Activated naive CD8-positive, alpha-beta T cell treated with anti-CD3 and anti-CD28 coated beads, Interleukin-2, amount 50 U/mL, for 24 hours (primary cell): ENCODE data around the gene TMEM150C.
"Not testable (repeated sequence)": the region's sequence is repeated elsewhere in the genome, so short reads cannot be mapped to it uniquely, and the experiment has no call there.

Experiments
- ATAC-seq: fragments of 150-1000 bp; cut with Tn5 transposase; one replicate; pipeline ENCODE4 v1.10.0; 2021
- DNase-seq: peaks from one replicate; pipeline ENCODE4 v3.0.0; 2021
- H3K27ac Mint-ChIP-seq: one replicate; pipeline ENCODE4 v1.8.0; 2021; ENCODE audit warnings: mild to moderate bottlenecking, mixed read lengths
- H3K27me3 Mint-ChIP-seq: one replicate; pipeline ENCODE4 v1.8.0; 2021; ENCODE audit warnings: mixed read lengths
- H3K36me3 Mint-ChIP-seq: one replicate; pipeline ENCODE4 v1.8.0; 2021; ENCODE audit warnings: low read depth, mixed read lengths
- H3K4me1 Mint-ChIP-seq: one replicate; pipeline ENCODE4 v1.8.0; 2021; ENCODE audit warnings: mixed read lengths
- H3K4me3 Mint-ChIP-seq: one replicate; pipeline ENCODE4 v1.8.0; 2021; ENCODE audit warnings: mild to moderate bottlenecking, moderate library complexity, mixed read lengths
- H3K9me3 Mint-ChIP-seq: one replicate; pipeline ENCODE4 v1.8.0; 2021; ENCODE audit warnings: mixed read lengths

The TMEM150C gene

DNA sequence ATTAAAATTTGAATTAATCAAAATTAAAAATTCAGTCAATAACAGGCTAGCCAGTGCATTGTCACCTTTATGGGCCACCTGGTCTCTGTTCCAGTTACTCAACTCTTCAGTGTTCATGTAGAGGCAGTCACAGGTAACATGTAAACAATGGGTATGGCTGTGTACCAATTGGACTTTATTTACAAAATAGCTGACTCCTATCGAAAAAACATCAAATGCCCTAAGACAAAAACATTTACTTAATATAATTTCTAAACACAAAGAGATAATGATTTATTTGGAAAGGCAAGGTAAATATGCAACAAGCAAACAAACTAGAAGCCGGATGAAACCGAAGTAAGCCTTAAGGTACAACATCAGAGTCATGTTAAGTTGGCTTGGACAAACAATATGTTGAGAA, 8.8 kb downstream of the TMEM150C start:
- peaks cover 11% of the 10 kb centered on the region for H3K27me3 Mint-ChIP-seq
- H3K36me3 Mint-ChIP-seq: no peaks in the 10 kb centered on the region
- no peak for ATAC-seq
- no peaks in the 10 kb centered on the region for H3K4me1 Mint-ChIP-seq
- no peak overlapping the region for H3K27ac Mint-ChIP-seq
- no peaks in the 10 kb centered on the region for H3K9me3 Mint-ChIP-seq
- DNase-seq: no peak
- H3K4me3 Mint-ChIP-seq: no peak overlapping the region

DNA sequence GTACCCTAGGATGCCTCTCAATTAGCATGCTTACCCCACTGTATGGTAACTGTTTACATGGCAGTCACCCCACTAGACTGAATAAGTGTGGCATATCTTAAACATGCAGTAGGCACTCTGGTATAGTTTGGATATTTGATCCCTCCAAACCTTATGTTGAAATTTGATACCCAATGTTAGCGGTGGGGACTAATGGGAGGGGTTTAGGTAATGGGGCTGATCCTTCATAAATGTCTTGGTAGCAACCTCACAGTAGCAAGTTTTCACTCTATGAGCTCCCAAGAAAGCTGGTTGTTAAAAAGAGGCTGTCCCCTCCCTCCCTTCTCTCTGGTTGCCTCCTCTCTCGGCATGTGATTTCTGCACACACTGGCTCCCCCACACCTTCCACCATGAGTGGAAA, 10.1 kb downstream of the TMEM150C start:
- Mint-ChIP-seq H3K4me3 (no peak overlapping the region), H3K9me3 (no peaks in the 10 kb centered on the region), H3K27me3 (peaks cover 13% of the 10 kb centered on the region), H3K27ac (no peak overlapping the region), H3K36me3 (no peaks in the 10 kb centered on the region), H3K4me1 (no peaks in the 10 kb centered on the region)
- ATAC-seq: no peak
- no peak for DNase-seq

DNA sequence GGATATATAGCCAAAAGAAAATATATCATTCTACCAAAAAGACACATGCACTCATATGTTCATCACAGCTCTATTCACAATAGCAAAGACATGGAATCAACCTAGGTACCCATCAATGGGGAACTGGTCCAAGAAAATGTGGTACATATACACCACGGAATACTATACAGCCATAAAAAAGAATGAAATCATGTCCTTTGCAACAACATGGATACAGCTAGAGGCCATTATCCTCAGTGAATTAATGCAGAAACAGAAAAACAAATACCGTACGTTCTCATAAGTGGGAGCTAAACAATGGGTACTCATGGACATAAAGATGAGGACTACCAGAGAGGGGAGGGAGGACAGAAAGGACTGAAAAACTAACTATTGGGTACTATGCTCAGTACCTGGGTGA, 13.9 kb downstream of the TMEM150C start:
- H3K27me3 Mint-ChIP-seq, H3K9me3 Mint-ChIP-seq, H3K4me3 Mint-ChIP-seq, H3K4me1 Mint-ChIP-seq, ATAC-seq, H3K36me3 Mint-ChIP-seq, DNase-seq, H3K27ac Mint-ChIP-seq: not testable (repeated sequence)

DNA sequence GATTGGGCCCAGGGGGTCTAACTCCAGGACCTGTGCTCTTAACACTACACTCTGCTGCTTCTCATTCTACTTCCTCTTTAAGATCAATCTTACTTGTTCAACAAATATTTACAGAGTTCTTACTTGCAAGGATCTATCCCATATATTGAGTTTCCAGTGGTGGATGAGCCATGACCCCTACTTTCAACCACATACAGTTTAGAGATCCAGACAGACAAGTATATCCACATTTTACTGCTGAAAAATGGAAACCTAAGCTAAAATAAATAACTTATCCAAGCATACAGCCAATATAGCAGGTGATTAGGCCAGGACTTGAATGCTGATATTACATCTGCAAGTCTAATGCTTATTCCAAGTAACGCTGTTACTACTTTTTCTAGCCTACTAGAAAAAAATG, 18.7 kb downstream of the TMEM150C start:
- Mint-ChIP-seq H3K9me3 (no peaks in the 10 kb centered on the region), H3K27ac (no peak overlapping the region), H3K36me3 (no peaks in the 10 kb centered on the region), H3K27me3 (peaks cover 10% of the 10 kb centered on the region), H3K4me1 (no peaks in the 10 kb centered on the region), H3K4me3 (no peak overlapping the region)
- DNase-seq: no peak
- ATAC-seq: no peak

DNA sequence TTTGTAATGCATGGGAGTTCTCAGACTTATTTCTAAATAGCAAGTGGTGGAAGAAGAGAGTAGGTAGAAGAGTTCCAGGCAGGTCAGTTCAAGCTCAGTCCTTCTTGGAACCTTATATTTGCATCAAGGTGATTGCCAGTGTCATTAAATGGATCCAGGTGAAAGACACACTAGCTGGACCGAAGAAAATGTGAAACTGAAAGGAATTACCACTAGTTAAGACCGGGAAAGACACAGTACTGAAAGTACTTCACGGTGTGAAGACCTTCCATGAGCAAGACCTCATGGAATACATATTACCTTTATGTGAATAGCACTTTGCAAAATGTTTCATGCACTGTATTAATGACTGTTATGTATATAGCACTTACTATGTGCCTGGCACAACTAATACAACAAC, 19.1 kb downstream of the TMEM150C start:
- Mint-ChIP-seq H3K9me3 (no peaks in the 10 kb centered on the region), H3K27ac (no peak overlapping the region), H3K36me3 (no peaks in the 10 kb centered on the region), H3K4me3 (no peak overlapping the region), H3K27me3 (peaks cover 7% of the 10 kb centered on the region), H3K4me1 (no peaks in the 10 kb centered on the region)
- ATAC-seq: no peak
- no peak for DNase-seq

DNA sequence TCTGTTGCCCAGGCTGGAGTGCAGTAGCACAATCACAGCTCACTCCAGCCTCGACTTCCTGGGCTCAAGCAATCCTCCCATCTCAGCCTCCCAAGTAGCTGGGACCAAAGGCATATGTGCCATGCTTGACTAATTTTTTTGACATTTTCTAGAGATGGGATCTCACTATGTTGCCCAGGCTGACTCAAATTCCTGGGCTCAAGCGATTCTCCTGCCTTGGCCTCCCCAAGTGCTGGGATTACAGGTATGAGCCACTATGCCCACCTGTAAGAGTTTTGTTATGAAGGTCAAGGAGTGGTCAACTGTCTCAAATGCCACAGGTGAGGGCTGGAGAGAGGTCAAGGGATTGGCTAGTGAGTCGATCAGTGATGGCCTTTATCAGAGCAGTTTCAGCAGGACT, 32.5 kb downstream of the TMEM150C start:
- H3K27ac Mint-ChIP-seq: no peak overlapping the region
- no peak for ATAC-seq
- no peak overlapping the region for H3K4me3 Mint-ChIP-seq
- no peaks in the 10 kb centered on the region for H3K9me3 Mint-ChIP-seq
- H3K36me3 Mint-ChIP-seq: no peaks in the 10 kb centered on the region
- H3K4me1 Mint-ChIP-seq: no peaks in the 10 kb centered on the region
- no peak for DNase-seq
- H3K27me3 Mint-ChIP-seq: peaks cover 8% of the 10 kb centered on the region

DNA sequence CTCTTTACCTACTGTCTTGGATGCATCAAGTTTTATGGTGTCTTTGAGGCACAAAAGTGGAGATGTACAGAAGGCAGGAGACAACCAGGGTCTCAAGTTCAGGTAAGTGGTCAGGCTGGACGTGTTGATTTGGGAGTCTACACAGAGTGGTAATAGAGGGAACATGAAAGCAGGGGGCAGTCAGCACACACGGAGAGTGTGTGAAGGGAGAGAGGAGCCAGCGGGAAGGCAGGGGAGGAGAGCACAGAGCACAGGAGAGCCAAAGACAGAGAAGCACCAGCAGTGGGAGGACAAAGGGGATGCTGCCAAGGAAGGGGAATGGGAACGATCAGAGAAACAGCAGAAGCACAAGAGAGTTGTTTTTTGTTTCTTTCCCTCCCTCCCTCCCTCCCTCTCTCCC, 32.9 kb downstream of the TMEM150C start:
- Mint-ChIP-seq H3K27ac (no peak overlapping the region), H3K27me3 (peaks cover 8% of the 10 kb centered on the region), H3K9me3 (no peaks in the 10 kb centered on the region), H3K4me1 (no peaks in the 10 kb centered on the region), H3K4me3 (no peak overlapping the region), H3K36me3 (no peaks in the 10 kb centered on the region)
- DNase-seq (no peak), ATAC-seq (no peak)

DNA sequence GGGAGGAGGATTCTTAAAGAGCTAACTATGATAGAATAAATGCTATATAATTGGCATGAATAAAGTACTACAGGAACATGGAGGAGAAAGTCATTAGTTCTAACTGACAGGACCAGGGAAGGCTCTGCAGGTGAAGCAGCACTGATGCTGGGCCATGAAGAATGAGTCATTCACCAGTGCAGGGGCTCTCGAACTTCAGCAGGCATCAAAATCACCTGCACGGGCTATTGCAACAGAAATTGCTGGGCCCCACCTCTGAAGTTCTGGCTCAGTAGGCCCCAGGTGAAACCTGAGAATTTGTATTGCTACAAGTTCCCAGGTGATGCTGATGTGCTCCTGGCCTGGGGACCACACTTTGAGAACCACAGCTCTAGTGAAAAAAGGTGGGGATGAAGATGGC, 33.7 kb downstream of the TMEM150C start:
- Mint-ChIP-seq H3K27ac (no peak overlapping the region), H3K4me1 (no peaks in the 10 kb centered on the region), H3K9me3 (no peaks in the 10 kb centered on the region), H3K27me3 (peaks cover 8% of the 10 kb centered on the region), H3K4me3 (no peak overlapping the region), H3K36me3 (no peaks in the 10 kb centered on the region)
- DNase-seq (no peak), ATAC-seq (no peak)

DNA sequence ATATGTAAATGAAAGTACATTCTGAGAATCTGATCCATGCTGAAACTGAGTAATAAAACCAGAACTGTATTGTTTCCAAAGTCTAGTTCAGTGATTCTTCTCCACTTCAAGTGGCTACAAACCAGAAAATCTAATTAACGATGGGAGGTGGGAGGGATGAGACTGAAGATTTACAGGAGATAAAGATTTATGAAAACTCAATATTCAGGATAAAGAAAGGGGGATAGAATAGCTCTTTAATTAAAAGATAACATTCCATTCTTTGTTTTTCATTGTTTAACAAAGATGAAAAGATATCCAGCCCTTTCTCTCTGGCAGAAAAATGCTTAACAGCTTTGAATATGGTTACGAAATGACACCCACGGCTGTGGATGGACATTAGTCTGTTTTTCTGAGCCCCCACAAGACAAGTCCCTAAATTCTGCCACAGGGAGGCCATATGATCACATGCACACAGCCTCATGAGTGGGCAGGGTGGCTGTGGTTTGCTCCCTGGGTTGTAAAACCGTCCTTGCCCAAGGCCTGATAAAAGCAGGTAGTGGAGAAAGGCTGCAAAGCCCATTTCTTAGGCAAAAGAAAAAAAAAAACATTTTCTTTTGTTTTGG, 36.4 kb downstream of the TMEM150C start:
- no peaks in the 10 kb centered on the region for H3K36me3 Mint-ChIP-seq
- no peak overlapping the region for H3K4me3 Mint-ChIP-seq
- H3K27me3 Mint-ChIP-seq: peaks cover 4% of the 10 kb centered on the region
- no peak for ATAC-seq
- no peaks in the 10 kb centered on the region for H3K9me3 Mint-ChIP-seq
- no peak for DNase-seq
- H3K27ac Mint-ChIP-seq: no peak overlapping the region
- no peaks in the 10 kb centered on the region for H3K4me1 Mint-ChIP-seq

DNA sequence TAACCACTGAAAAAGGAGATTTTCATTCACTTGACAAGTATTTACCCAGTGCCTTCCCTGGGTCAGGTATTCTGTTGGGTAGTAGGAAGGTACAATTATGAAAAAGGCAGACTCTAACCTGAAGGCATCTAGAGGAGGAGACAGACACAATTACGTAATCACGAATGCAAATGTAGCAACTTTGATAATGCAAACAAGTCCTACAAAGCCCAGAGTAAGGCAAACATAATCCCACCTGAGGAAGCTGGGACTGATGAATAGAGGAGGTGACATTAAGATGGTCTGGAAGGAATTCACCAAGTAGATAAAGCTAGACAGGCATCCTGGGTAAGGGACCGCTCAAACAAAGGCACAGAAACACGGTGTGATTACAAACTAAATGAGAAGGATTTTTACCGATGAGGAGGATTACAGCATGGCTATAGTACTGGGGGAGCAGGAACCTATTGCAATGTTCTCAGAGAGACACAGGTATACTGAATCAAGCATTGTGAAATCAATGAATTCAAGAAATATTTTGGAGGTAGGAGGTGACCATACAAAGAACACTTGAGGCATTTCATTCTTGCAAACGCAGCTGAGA, 37.1 kb downstream of the TMEM150C start:
- Mint-ChIP-seq H3K36me3 (no peaks in the 10 kb centered on the region), H3K27ac (no peak overlapping the region), H3K4me1 (no peaks in the 10 kb centered on the region), H3K27me3 (peaks cover 4% of the 10 kb centered on the region), H3K9me3 (no peaks in the 10 kb centered on the region), H3K4me3 (no peak overlapping the region)
- DNase-seq: no peak
- no peak for ATAC-seq

DNA sequence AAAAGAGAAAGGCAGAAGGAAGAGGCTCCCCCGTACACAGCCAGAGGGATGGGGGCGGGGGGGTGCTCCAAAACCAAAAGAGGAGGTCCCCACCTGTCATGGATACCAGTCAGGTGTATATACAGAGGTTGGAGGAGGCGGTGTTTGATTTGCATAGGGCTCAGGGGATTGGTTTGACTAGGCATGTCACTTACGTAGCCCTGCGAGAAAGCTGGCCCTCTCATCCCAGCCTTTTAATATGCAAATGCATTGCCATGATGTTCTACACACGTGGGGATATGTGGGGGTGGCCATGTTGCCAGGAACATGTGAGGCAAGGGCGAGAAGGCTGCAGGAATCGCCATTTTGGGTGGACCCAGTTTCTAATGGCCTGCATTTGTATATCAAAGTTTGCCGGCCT, 38.6 kb downstream of the TMEM150C start:
- Mint-ChIP-seq H3K27ac (no peak overlapping the region), H3K9me3 (no peaks in the 10 kb centered on the region), H3K27me3 (peaks cover 4% of the 10 kb centered on the region), H3K36me3 (no peaks in the 10 kb centered on the region), H3K4me1 (no peaks in the 10 kb centered on the region), H3K4me3 (no peak overlapping the region)
- DNase-seq: no peak
- no peak for ATAC-seq

DNA sequence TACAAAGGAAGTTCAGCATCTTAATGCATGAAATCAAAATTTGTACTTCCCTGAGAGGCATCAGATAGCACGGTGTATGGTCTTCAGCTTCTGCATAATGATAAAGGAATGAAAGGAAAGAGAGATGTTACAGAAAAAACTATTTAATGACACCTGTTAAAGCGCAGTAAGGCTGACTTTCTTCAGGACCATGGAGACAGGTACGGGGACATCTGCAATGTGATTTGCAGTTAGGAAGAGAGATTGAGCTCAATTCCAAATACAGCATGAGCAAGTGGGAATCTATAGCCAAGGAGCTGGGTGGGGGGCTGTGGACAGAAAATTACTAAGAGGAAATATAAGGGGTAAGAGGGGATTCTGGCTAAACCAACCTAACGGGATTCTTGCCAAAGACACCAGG, 39.3 kb downstream of the TMEM150C start:
- Mint-ChIP-seq H3K4me3 (no peak overlapping the region), H3K4me1 (no peaks in the 10 kb centered on the region), H3K27ac (no peak overlapping the region), H3K36me3 (no peaks in the 10 kb centered on the region), H3K27me3 (no peaks in the 10 kb centered on the region), H3K9me3 (no peaks in the 10 kb centered on the region)
- no peak for ATAC-seq
- no peak for DNase-seq

DNA sequence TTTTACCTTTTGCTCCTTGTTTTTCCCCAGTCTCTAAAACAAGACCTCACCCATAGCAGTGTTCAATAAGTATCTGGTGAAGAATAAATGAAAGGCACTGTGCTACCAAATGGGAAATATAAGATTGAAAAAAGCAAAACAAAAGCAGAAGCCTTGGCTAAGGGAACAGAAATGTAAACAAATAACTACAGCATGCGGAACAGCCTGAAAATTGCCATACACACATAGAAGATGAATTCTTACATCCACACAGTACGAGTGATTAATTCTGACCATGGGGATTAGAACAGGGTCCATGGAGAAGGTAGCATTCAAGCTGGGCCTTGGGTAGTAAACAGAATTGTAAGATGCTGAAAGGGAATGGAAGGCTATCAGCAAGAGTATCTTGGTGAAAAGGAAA, 40.5 kb downstream of the TMEM150C start:
- no peak overlapping the region for H3K27ac Mint-ChIP-seq
- no peak overlapping the region for H3K4me3 Mint-ChIP-seq
- no peaks in the 10 kb centered on the region for H3K36me3 Mint-ChIP-seq
- H3K4me1 Mint-ChIP-seq: no peaks in the 10 kb centered on the region
- H3K9me3 Mint-ChIP-seq: no peaks in the 10 kb centered on the region
- H3K27me3 Mint-ChIP-seq: no peaks in the 10 kb centered on the region
- DNase-seq (no peak), ATAC-seq (no peak)

DNA sequence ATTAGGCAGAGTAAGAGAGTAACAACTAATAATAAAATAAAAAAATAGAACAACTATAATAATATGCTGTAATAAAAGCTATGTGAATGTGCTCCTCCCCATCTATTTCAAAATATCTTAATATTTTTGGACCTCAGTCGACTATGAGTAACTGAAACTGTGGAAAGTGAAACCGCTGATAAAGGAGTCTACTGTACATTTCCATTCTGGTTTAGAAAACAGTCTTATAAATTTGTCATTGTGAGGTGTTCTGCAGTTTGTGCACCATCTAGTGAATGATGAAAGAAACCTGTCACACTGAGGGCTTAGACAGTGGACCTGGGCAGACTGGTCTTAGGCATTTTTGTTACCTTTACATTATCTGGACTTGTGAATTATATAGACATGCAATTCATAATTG, 42.0 kb downstream of the TMEM150C start:
- no peak for DNase-seq
- Mint-ChIP-seq H3K4me1 (no peaks in the 10 kb centered on the region), H3K27me3 (peaks cover 3% of the 10 kb centered on the region), H3K36me3 (no peaks in the 10 kb centered on the region), H3K4me3 (no peak overlapping the region), H3K27ac (no peak overlapping the region), H3K9me3 (no peaks in the 10 kb centered on the region)
- no peak for ATAC-seq

DNA sequence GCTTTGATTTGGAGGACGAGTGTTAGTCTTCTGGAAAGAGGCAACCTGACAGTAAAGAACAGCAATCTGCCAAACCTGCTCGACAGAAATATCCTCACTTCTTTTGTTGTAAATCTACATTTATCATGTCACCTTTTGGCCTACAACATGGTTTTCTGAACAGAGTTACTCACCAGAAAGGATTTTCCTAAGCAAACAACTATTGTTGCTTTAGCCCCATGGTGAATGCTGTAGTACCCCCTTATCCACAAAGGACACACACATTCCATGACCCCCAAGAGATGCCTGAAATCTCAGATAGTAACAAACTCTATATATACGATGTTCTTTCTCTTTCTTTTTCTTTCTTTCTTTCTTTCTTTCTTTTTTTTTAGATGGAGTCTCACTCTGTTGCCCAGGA, 42.7 kb downstream of the TMEM150C start:
- H3K4me1 Mint-ChIP-seq: no peaks in the 10 kb centered on the region
- H3K36me3 Mint-ChIP-seq: no peaks in the 10 kb centered on the region
- H3K27me3 Mint-ChIP-seq: peaks cover 3% of the 10 kb centered on the region
- DNase-seq (no peak), ATAC-seq (no peak)
- no peak overlapping the region for H3K4me3 Mint-ChIP-seq
- H3K27ac Mint-ChIP-seq: no peak overlapping the region
- no peaks in the 10 kb centered on the region for H3K9me3 Mint-ChIP-seq

DNA sequence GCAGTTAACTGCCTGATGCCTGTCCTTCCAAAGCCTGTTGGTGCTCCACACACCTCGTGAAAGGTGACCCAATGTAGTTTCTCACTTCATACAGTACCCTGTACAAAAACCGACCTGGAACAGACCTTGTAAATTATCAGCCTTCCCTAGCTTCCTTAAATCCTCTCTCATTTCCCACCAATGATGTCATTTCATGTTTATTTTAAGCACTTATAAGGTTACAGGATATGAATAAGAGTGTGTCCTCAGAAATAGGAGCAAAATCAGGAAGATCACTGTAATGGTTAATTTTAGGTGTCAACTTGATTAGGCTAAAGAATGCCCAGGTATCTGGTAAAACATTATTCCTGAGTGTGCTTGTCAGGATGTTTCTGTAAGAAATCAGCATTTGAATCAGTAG, 44.7 kb downstream of the TMEM150C start:
- no peak for ATAC-seq
- Mint-ChIP-seq H3K4me1 (no peaks in the 10 kb centered on the region), H3K27ac (no peak overlapping the region), H3K4me3 (no peak overlapping the region), H3K36me3 (no peaks in the 10 kb centered on the region), H3K27me3 (peaks cover 7% of the 10 kb centered on the region), H3K9me3 (no peaks in the 10 kb centered on the region)
- no peak for DNase-seq
